ENCODE data around the gene SNRNP48.

SNRNP48 gene

GRCh38 chr6:7646394-7646793 is 56.4 kb downstream of the SNRNP48 start:
- Histone ChIP-seq H3K27me3 (ENCODE audit: insufficient read depth, poor library complexity, severe bottlenecking) (no peaks in the 10 kb centered on the region), H3K9me3 (ENCODE audit: severe bottlenecking) (no peaks in the 10 kb centered on the region), H3K4me1 (ENCODE audit: insufficient read depth, poor library complexity, severe bottlenecking) (peaks cover 17% of the 10 kb centered on the region), H3K27ac (ENCODE audit: poor library complexity, severe bottlenecking) (no peak overlapping the region), H3K4me3 (ENCODE audit: severe bottlenecking) (no peak overlapping the region), H3K36me3 (ENCODE audit: low read depth) (no peaks in the 10 kb centered on the region)
- DNase-seq (ENCODE audit: low spot score) (no peak), ATAC-seq (ENCODE audit: low read depth) (no peak)
- TF ChIP-seq, protein P1, sequence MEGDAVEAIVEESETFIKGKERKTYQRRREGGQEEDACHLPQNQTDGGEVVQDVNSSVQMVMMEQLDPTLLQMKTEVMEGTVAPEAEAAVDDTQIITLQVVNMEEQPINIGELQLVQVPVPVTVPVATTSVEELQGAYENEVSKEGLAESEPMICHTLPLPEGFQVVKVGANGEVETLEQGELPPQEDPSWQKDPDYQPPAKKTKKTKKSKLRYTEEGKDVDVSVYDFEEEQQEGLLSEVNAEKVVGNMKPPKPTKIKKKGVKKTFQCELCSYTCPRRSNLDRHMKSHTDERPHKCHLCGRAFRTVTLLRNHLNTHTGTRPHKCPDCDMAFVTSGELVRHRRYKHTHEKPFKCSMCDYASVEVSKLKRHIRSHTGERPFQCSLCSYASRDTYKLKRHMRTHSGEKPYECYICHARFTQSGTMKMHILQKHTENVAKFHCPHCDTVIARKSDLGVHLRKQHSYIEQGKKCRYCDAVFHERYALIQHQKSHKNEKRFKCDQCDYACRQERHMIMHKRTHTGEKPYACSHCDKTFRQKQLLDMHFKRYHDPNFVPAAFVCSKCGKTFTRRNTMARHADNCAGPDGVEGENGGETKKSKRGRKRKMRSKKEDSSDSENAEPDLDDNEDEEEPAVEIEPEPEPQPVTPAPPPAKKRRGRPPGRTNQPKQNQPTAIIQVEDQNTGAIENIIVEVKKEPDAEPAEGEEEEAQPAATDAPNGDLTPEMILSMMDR (IDR thresholded peaks at IDR 0.05; ENCODE audit: poor library complexity, severe bottlenecking): no peak

DNA sequence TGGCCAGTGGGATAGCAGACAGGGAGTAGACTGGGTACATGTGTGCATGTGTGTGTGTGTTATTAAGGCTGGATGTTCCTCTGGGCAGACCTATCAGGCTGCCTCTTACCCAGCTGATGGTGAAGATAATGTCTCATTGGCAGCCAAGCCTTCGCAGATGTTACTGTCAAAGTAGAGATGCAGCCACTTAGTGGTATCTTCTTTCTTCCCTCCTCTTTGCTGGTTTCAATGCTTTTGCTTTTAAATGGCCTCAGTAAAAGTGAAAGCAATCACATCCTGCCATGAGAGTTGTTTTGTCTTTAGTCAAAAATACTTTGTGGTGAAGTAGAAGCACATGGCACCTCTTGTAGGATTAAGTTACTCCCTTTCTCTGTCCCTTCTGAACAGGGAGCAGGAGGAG is 57.5 kb downstream of the SNRNP48 start:
- TF ChIP-seq, protein P1 (IDR thresholded peaks at IDR 0.05; ENCODE audit: poor library complexity, severe bottlenecking): no peak
- DNase-seq (ENCODE audit: low spot score): no peak
- ATAC-seq (ENCODE audit: low read depth): no peak
- Histone ChIP-seq H3K27ac (ENCODE audit: poor library complexity, severe bottlenecking) (no peak overlapping the region), H3K9me3 (ENCODE audit: severe bottlenecking) (no peaks in the 10 kb centered on the region), H3K27me3 (ENCODE audit: insufficient read depth, poor library complexity, severe bottlenecking) (no peaks in the 10 kb centered on the region), H3K4me1 (ENCODE audit: insufficient read depth, poor library complexity, severe bottlenecking) (peaks cover 14% of the 10 kb centered on the region), H3K4me3 (ENCODE audit: severe bottlenecking) (no peak overlapping the region), H3K36me3 (ENCODE audit: low read depth) (no peaks in the 10 kb centered on the region)

- Histone ChIP-seq H3K27me3 (ENCODE audit: insufficient read depth, poor library complexity, severe bottlenecking) (no peaks in the 10 kb centered on the region), H3K4me3 (ENCODE audit: severe bottlenecking) (no peak overlapping the region), H3K36me3 (ENCODE audit: low read depth) (no peaks in the 10 kb centered on the region), H3K9me3 (ENCODE audit: severe bottlenecking) (no peaks in the 10 kb centered on the region), H3K4me1 (ENCODE audit: insufficient read depth, poor library complexity, severe bottlenecking) (peaks cover 9% of the 10 kb centered on the region), H3K27ac (ENCODE audit: poor library complexity, severe bottlenecking) (no peak overlapping the region)
- TF ChIP-seq, protein P1 (IDR thresholded peaks at IDR 0.05; ENCODE audit: poor library complexity, severe bottlenecking): no peak
- DNase-seq (ENCODE audit: low spot score) (no peak), ATAC-seq (ENCODE audit: low read depth) (no peak)
These were observed 59.2 kb downstream of the SNRNP48 start for GRCh38 chr6:7649037-7649810.

- Histone ChIP-seq H3K4me1 (ENCODE audit: insufficient read depth, poor library complexity, severe bottlenecking) (no peaks in the 10 kb centered on the region), H3K36me3 (ENCODE audit: low read depth) (no peaks in the 10 kb centered on the region), H3K27me3 (ENCODE audit: insufficient read depth, poor library complexity, severe bottlenecking) (no peaks in the 10 kb centered on the region), H3K4me3 (ENCODE audit: severe bottlenecking) (no peak overlapping the region), H3K27ac (ENCODE audit: poor library complexity, severe bottlenecking) (no peak overlapping the region), H3K9me3 (ENCODE audit: severe bottlenecking) (no peaks in the 10 kb centered on the region)
- ATAC-seq (ENCODE audit: low read depth) (no peak), DNase-seq (ENCODE audit: low spot score) (no peak)
- TF ChIP-seq, protein P1 (IDR thresholded peaks at IDR 0.05; ENCODE audit: poor library complexity, severe bottlenecking): no peak
These were observed 60.9 kb downstream of the SNRNP48 start for GRCh38 chr6:7650878-7651277.

GRCh38 chr6:7652957-7653356 is 63.0 kb downstream of the SNRNP48 start:
- Histone ChIP-seq H3K27me3 (ENCODE audit: insufficient read depth, poor library complexity, severe bottlenecking) (no peaks in the 10 kb centered on the region), H3K9me3 (ENCODE audit: severe bottlenecking) (no peaks in the 10 kb centered on the region), H3K27ac (ENCODE audit: poor library complexity, severe bottlenecking) (no peak overlapping the region), H3K36me3 (ENCODE audit: low read depth) (no peaks in the 10 kb centered on the region), H3K4me3 (ENCODE audit: severe bottlenecking) (no peak overlapping the region), H3K4me1 (ENCODE audit: insufficient read depth, poor library complexity, severe bottlenecking) (no peaks in the 10 kb centered on the region)
- DNase-seq (ENCODE audit: low spot score) (no peak), ATAC-seq (ENCODE audit: low read depth) (no peak)
- TF ChIP-seq, protein P1 (IDR thresholded peaks at IDR 0.05; ENCODE audit: poor library complexity, severe bottlenecking): no peak
